NB4 (cell line): ENCODE data around the gene RAI14.

ENCODE experiments used
- CTCF ChIP-seq: IDR thresholded peaks from one replicate; pipeline ENCODE4 v1.5.1; 2012; ENCODE audit warnings: low read depth, low read length
- MYC ChIP-seq: IDR thresholded peaks from 2 replicates; pipeline ENCODE4 v1.6.1; 2011; ENCODE audit warnings: low read depth, low read length
- POLR2A ChIP-seq: IDR thresholded peaks from 2 replicates; pipeline ENCODE4 v1.6.1; 2011; ENCODE audit warnings: mild to moderate bottlenecking; ENCODE audit not compliant: insufficient read length; ENCODE audit errors: extremely low read depth

DNA sequence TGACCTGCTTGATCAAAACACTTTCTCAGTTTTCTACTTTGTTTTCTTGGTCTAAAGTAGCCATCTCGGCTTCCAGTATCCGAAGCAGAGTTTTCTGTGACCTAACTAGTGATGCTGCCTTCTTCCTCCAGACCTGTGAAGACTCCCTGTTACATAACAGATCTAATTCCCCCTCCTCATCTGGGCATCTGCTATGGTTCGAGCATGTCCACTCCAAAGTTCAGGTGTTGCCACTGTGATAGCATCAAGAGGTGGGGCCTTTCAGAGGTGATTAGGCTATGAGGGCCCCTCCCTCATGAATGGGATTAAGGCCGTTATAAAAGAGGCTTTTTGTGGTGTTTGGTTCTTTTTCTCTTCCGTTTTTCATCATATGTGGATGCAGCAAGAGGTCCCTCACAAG, 203.1 kb downstream of the RAI14 start:
- no peak for TF ChIP-seq CTCF
- TF ChIP-seq MYC = no peak
- TF ChIP-seq POLR2A = no peak
